HT-29 (cell line): ENCODE measurements around the gene KCTD11. TPM values are rescaled to one million over a fixed set of nuclear protein-coding genes. Genes with fewer than 3 reads are reported as not detected.
A peak's percentile ranks its signal among the peaks of the same experiment; 100 is the strongest.
"Not testable (repeated sequence)": the region's sequence is repeated elsewhere in the genome, so short reads cannot be mapped to it uniquely, and the experiment has no call there.

Source experiments
- DNase-seq: peaks from one replicate; pipeline ENCODE4 v3.0.0-alpha.2; 2015; ENCODE audit warnings: low spot score
- total RNA-seq: library from RNA; depleted of rRNA; stranded (reverse); fragments of >200 nt; shearing (Covaris generic); gene quantifications from 2 replicates; pipeline ENCODE4 v1.2.3, GENCODE V29; 2014

The KCTD11 gene
- total RNA-seq, 1 experiment from 2014 or later, result 5.0 TPM

- no peak for DNase-seq
Measured at GRCh38 chr17:7343250-7343649, 8.7 kb upstream of the KCTD11 start.

GRCh38 chr17:7346761-7347614, 5.0 kb upstream of the KCTD11 start:
- no peak for DNase-seq

- no peak for DNase-seq
Measured at GRCh38 chr17:7347630-7348477, 4.1 kb upstream of the KCTD11 start.

GRCh38 chr17:7348478-7349242, 3.3 kb upstream of the KCTD11 start:
- no peak for DNase-seq

- DNase-seq, result no peak
Measured at GRCh38 chr17:7352503-7352889, 534 bp downstream of the KCTD11 start.

- DNase-seq, result no peak
Measured at GRCh38 chr17:7352910-7353635, 1.1 kb downstream of the KCTD11 start.

- DNase-seq, result peak; percentile 37
Measured at GRCh38 chr17:7354262-7354843, 2.4 kb downstream of the KCTD11 start.

GRCh38 chr17:7355053-7355452, 3.1 kb downstream of the KCTD11 start, which contains the start of gene TMEM95:
TSS of gene TMEM95 (plus strand) at chr17:7355156. CDS start at chr17:7355205, 49 bp downstream.
- DNase-seq, result peak; percentile 42

- DNase-seq, result no peak
Measured at GRCh38 chr17:7355573-7355972, 3.6 kb downstream of the KCTD11 start.

GRCh38 chr17:7356072-7356549, 4.1 kb downstream of the KCTD11 start:
- peak; percentile 72 for DNase-seq

- no peak for DNase-seq
Measured at GRCh38 chr17:7356756-7357155, 4.8 kb downstream of the KCTD11 start.

GRCh38 chr17:7357381-7357780, 5.4 kb downstream of the KCTD11 start:
- no peak for DNase-seq

GRCh38 chr17:7361906-7362305, 9.9 kb downstream of the KCTD11 start:
- no peak for DNase-seq

- no peak for DNase-seq
Measured at GRCh38 chr17:7363311-7363710, 11.3 kb downstream of the KCTD11 start.

GRCh38 chr17:7365963-7366362, 14.0 kb downstream of the KCTD11 start:
- DNase-seq, result not testable (repeated sequence)

GRCh38 chr17:7367083-7367482, 15.1 kb downstream of the KCTD11 start:
- no peak for DNase-seq

- DNase-seq, result no peak
Measured at GRCh38 chr17:7367918-7368598, 16.1 kb downstream of the KCTD11 start.

GRCh38 chr17:7368599-7368994, 16.6 kb downstream of the KCTD11 start:
- not testable (repeated sequence) for DNase-seq

GRCh38 chr17:7369825-7370224, 17.9 kb downstream of the KCTD11 start:
- no peak for DNase-seq

- DNase-seq, result no peak
Measured at GRCh38 chr17:7370853-7371252, 18.9 kb downstream of the KCTD11 start.
